ENCODE measurements around the gene MMP7.

MMP7 gene

GRCh38 chr11:102476812-102477211 is 53.7 kb downstream of the MMP7 start:
- TF ChIP-seq CTCF (IDR thresholded peaks at IDR 0.05; ENCODE audit: borderline replicate concordance, control extremely low read depth, extremely low read depth, insufficient read depth, missing control alignments), result no peak
- in situ Hi-C loops (cut with MboI; ENCODE audit: low sequenced_read_pairs, unreplicated experiment), result loop anchor here (25.0 kb wide), 1 partner anchor 90 kb away; no protein-coding TSS in a partner anchor
- DNase-seq (ENCODE audit: low spot score), result no peak

- in situ Hi-C loops (cut with MboI; ENCODE audit: low sequenced_read_pairs, unreplicated experiment), result loop anchor here (25.0 kb wide), 1 partner anchor 89 kb away; no protein-coding TSS in a partner anchor
- no peak for TF ChIP-seq CTCF (IDR thresholded peaks at IDR 0.05; ENCODE audit: borderline replicate concordance, control extremely low read depth, extremely low read depth, insufficient read depth, missing control alignments)
- no peak for DNase-seq (ENCODE audit: low spot score)
These were observed 54.5 kb downstream of the MMP7 start for GRCh38 chr11:102476069-102476468.

GRCh38 chr11:102473543-102473942 is 57.0 kb downstream of the MMP7 start:
- no peak for DNase-seq (ENCODE audit: low spot score)
- no peak for TF ChIP-seq CTCF (IDR thresholded peaks at IDR 0.05; ENCODE audit: borderline replicate concordance, control extremely low read depth, extremely low read depth, insufficient read depth, missing control alignments)
- in situ Hi-C loops (cut with MboI; ENCODE audit: low sequenced_read_pairs, unreplicated experiment), result no loop called here

GRCh38 chr11:102472127-102472526 is 58.4 kb downstream of the MMP7 start:
- DNase-seq (ENCODE audit: low spot score), result no peak

GRCh38 chr11:102471474-102471873 is 59.1 kb downstream of the MMP7 start:
- no peak for DNase-seq (ENCODE audit: low spot score)
- no peak for TF ChIP-seq CTCF (IDR thresholded peaks at IDR 0.05; ENCODE audit: borderline replicate concordance, control extremely low read depth, extremely low read depth, insufficient read depth, missing control alignments)

More at GRCh38 chr11:102472127-102472526, 58.4 kb downstream of the MMP7 start:
- in situ Hi-C loops (cut with MboI; ENCODE audit: low sequenced_read_pairs, unreplicated experiment), result no loop called here
- no peak for TF ChIP-seq CTCF (IDR thresholded peaks at IDR 0.05; ENCODE audit: borderline replicate concordance, control extremely low read depth, extremely low read depth, insufficient read depth, missing control alignments)

More at GRCh38 chr11:102471474-102471873, 59.1 kb downstream of the MMP7 start:
- in situ Hi-C loops (cut with MboI; ENCODE audit: low sequenced_read_pairs, unreplicated experiment), result no loop called here

Measured in GM13976 (cell line).